HepG2 (cell line): Measurements from ENCODE around the gene SEC24D. TPM values are rescaled to one million over a fixed set of nuclear protein-coding genes. Genes with fewer than 3 reads are reported as not detected.

Experiments used
- CBFB ChIP-seq: sonication (generic); formaldehyde crosslinking; IDR thresholded peaks from 2 replicates; pipeline ENCODE4 v1.4.0; 2020; ENCODE audit warnings: missing genetic modification reagents
- EP300 ChIP-seq, 3 experiments: sonication (generic) in 1 of 3; formaldehyde crosslinking in 1 of 3; IDR thresholded peaks; 2 replicates each; pipeline versions ENCODE4 v1.5.1 to v1.6.1; 2011 to 2020; ENCODE audit warnings: low read depth in 2 of 3, low read length in 2 of 3, borderline replicate concordance in 1 of 3, improper control_type of control experiment in 1 of 3, mild to moderate bottlenecking in 1 of 3, missing genetic modification reagents in 1 of 3, moderate library complexity in 1 of 3
- ISL2 ChIP-seq: sonication (generic); formaldehyde crosslinking; IDR thresholded peaks from 2 replicates; pipeline ENCODE4 v1.5.0; 2020; ENCODE audit warnings: missing genetic modification reagents
- MTF1 ChIP-seq: sonication (generic); formaldehyde crosslinking; IDR thresholded peaks from 2 replicates; pipeline ENCODE4 v1.5.0; 2020; ENCODE audit warnings: missing genetic modification reagents
- NR2F2 ChIP-seq: IDR thresholded peaks from 2 replicates; pipeline ENCODE4 v1.6.1; 2012; ENCODE audit warnings: low read depth, inconsistent platforms, borderline replicate concordance
- PAX8 ChIP-seq: sonication (generic); formaldehyde crosslinking; IDR thresholded peaks from 2 replicates; pipeline ENCODE4 v1.8.0; 2022; ENCODE audit warnings: mild to moderate bottlenecking, missing genetic modification reagents, borderline replicate concordance
- PRDM15 ChIP-seq: sonication (generic); formaldehyde crosslinking; IDR thresholded peaks from 2 replicates; pipeline ENCODE4 v1.4.0; 2020; ENCODE audit warnings: missing genetic modification reagents
- SMAD9 ChIP-seq: sonication (generic); formaldehyde crosslinking; IDR thresholded peaks from 2 replicates; pipeline ENCODE4 v1.5.1; 2020; ENCODE audit warnings: mild to moderate bottlenecking, missing genetic modification reagents
- SMARCE1 ChIP-seq: fragments of 450-650 bp; IDR thresholded peaks from 2 replicates; pipeline ENCODE4 v1.6.1; 2017; ENCODE audit warnings: borderline replicate concordance
- XRCC5 ChIP-seq: fragments of 200-400 bp; formaldehyde crosslinking; optimal IDR thresholded peaks from 2 replicates; pipeline ENCODE3; 2017; ENCODE audit warnings: mild to moderate bottlenecking, low read length
- ZNF30 ChIP-seq: sonication (generic); formaldehyde crosslinking; IDR thresholded peaks from 2 replicates; pipeline ENCODE4 v1.5.0; 2020; ENCODE audit warnings: mild to moderate bottlenecking, missing genetic modification reagents
- ZNF709 ChIP-seq: sonication (generic); formaldehyde crosslinking; IDR thresholded peaks from 2 replicates; pipeline ENCODE4 v1.5.0; 2020; ENCODE audit warnings: mild to moderate bottlenecking, missing genetic modification reagents
- polyA plus RNA-seq, 8 experiments: library from polyadenylated mRNA; depleted of rRNA in 3 of 8; stranded (reverse) in 7 of 8; unstranded in 1 of 8; fragments of >200 nt; fragmentation: Illumina TruSeq in 4 of 8; extraction: Trizol in 4 of 8; gene quantifications; 2 replicates each; pipeline versions ENCODE4 v1.2.1 to v1.2.3, GENCODE V29; 2011 to 2016; ENCODE audit warnings: low read depth in 4 of 8, missing spikeins in 1 of 8, mixed read lengths in 1 of 8; ENCODE audit not compliant: insufficient read depth in 1 of 8
- total RNA-seq, 5 experiments: library from RNA; depleted of rRNA; stranded (reverse); fragments of >200 nt; fragmentation: Illumina TruSeq; extraction: Trizol; gene quantifications; 2 replicates each; pipeline ENCODE4 v1.2.3, GENCODE V29; 2016; ENCODE audit warnings: low read depth in 1 of 5
- TF ChIP-seq, protein P1 (sequence below): sonication (generic); formaldehyde crosslinking; IDR thresholded peaks from 2 replicates; pipeline ENCODE4 v1.4.0; 2020; ENCODE audit warnings: missing genetic modification reagents

SEC24D gene
- total and polyA plus RNA-seq, 2 of the 13 experiments (the other 11 are each of a cell fraction or from before 2014, with no cell fraction given), result 30.0 to 51.1 TPM

GRCh38 chr4:118770741-118771187, 65.2 kb downstream of the SEC24D start (continued):
- TF ChIP-seq PRDM15 (CRISPR knock-in tag) (no peak), NR2F2 (no peak), PAX8 (CRISPR knock-in tag) (no peak), SMARCE1 (no peak), CBFB (CRISPR knock-in tag) (no peak), ZNF30 (no peak), EP300 (IDR thresholded peaks at IDR 0.05; ENCODE audit: low read depth in 2 of 2, low read length in 2 of 2) (no peak), EP300 (CRISPR knock-in tag; IDR thresholded peaks at IDR 0.05; ENCODE audit: borderline replicate concordance) (no peak), ISL2 (CRISPR knock-in tag) (no peak), ZNF709 (CRISPR knock-in tag) (no peak), SMAD9 (CRISPR knock-in tag) (no peak), XRCC5 (no peak), MTF1 (CRISPR knock-in tag) (no peak)
- TF ChIP-seq, protein P1, sequence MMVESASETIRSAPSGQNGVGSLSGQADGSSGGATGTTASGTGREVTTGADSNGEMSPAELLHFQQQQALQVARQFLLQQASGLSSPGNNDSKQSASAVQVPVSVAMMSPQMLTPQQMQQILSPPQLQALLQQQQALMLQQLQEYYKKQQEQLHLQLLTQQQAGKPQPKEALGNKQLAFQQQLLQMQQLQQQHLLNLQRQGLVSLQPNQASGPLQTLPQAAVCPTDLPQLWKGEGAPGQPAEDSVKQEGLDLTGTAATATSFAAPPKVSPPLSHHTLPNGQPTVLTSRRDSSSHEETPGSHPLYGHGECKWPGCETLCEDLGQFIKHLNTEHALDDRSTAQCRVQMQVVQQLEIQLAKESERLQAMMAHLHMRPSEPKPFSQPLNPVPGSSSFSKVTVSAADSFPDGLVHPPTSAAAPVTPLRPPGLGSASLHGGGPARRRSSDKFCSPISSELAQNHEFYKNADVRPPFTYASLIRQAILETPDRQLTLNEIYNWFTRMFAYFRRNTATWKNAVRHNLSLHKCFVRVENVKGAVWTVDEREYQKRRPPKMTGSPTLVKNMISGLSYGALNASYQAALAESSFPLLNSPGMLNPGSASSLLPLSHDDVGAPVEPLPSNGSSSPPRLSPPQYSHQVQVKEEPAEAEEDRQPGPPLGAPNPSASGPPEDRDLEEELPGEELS, result no peak
